ENCODE data around the gene ZNRF1. TPM values are rescaled to one million over a fixed set of nuclear protein-coding genes. Genes with fewer than 3 reads are reported as not detected.

Gene ZNRF1
- total and polyA plus RNA-seq, 2 of the 13 experiments (the other 11 are each of a cell fraction or from before 2014, with no cell fraction given) = 43.9 to 58.7 TPM

DNA sequence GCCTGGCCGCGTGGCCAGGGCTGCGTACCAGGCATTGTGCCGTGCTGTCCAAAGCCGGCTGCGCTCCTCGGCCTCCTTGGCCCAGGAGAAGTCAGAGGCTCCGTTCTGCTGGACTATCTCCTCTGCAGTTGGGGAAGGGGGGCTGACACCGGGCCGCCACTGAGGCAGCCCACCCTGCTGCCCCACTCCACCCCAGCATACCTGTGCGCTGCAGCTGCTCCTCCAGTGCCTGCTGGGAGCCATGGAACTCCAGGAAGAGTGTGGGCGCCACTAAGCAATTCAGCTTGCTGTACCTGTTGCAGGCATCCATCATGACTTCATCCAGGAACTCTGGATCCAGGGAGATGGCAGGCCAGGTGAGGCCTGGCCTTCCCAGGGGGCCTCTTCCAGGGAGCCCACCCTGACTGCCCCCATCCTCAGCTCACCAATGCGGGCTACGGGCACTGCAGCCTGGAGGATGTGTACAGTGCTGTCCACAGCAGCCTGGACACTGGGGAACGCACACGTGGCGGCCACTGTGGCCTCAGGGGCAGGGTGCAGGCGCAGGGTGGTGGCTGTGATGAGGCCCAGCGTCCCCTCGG is 114.8 kb downstream of the ZNRF1 start (continued):
- TF ChIP-seq RBFOX2 (IDR thresholded peaks at IDR 0.05; ENCODE audit: low read depth, low read length) (no peak; the same call in 1 of the 2 replicates), ZMAT3 (CRISPR knock-in tag; conservative IDR thresholded peaks at IDR 0.05) (no peak), AGO2 (optimal IDR thresholded peaks at IDR 0.05; ENCODE audit: low read depth, low read length) (peak; percentile 73), ZNF577 (CRISPR knock-in tag; IDR thresholded peaks at IDR 0.05; ENCODE audit: borderline replicate concordance, low read depth) (no peak), GATA4 (IDR thresholded peaks at IDR 0.05; ENCODE audit: borderline replicate concordance, low read depth) (no peak), POLR2A (IDR thresholded peaks at IDR 0.05; ENCODE audit: insufficient read depth in 1 of 2, low read depth in 2 of 2, low read length in 2 of 2) (0 out of 4 replicates have a peak, but pooled peaks of 1 of the 2 experiments have one; percentile 20), ZNF326 (CRISPR knock-in tag; IDR thresholded peaks at IDR 0.05; ENCODE audit: borderline replicate concordance) (peak; percentile 25; the same call in 1 of the 2 replicates), ZNF367 (CRISPR knock-in tag; IDR thresholded peaks at IDR 0.05; ENCODE audit: borderline replicate concordance) (no peak), ZZZ3 (CRISPR knock-in tag; IDR thresholded peaks at IDR 0.05; ENCODE audit: borderline replicate concordance) (no peak), ZNF30 (CRISPR knock-in tag; IDR thresholded peaks at IDR 0.05) (no peak), TGIF2 (CRISPR knock-in tag; IDR thresholded peaks at IDR 0.05) (no peak), ZNF777 (CRISPR knock-in tag; IDR thresholded peaks at IDR 0.05) (no peak), KLF13 (CRISPR knock-in tag; IDR thresholded peaks at IDR 0.05) (no peak), FOXP1 (IDR thresholded peaks at IDR 0.05) (no peak), FOXP1 (CRISPR knock-in tag; IDR thresholded peaks at IDR 0.05) (no peak), ZNF749 (CRISPR knock-in tag; IDR thresholded peaks at IDR 0.05; ENCODE audit: borderline replicate concordance) (0 out of 2 replicates have a peak, but pooled peaks have one; percentile 66)
- TF ChIP-seq, protein P1, sequence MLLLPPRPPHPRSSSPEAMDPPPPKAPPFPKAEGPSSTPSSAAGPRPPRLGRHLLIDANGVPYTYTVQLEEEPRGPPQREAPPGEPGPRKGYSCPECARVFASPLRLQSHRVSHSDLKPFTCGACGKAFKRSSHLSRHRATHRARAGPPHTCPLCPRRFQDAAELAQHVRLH (CRISPR knock-in tag; IDR thresholded peaks at IDR 0.05; ENCODE audit: borderline replicate concordance, low read depth) = no peak
- TF ChIP-seq, protein P2, sequence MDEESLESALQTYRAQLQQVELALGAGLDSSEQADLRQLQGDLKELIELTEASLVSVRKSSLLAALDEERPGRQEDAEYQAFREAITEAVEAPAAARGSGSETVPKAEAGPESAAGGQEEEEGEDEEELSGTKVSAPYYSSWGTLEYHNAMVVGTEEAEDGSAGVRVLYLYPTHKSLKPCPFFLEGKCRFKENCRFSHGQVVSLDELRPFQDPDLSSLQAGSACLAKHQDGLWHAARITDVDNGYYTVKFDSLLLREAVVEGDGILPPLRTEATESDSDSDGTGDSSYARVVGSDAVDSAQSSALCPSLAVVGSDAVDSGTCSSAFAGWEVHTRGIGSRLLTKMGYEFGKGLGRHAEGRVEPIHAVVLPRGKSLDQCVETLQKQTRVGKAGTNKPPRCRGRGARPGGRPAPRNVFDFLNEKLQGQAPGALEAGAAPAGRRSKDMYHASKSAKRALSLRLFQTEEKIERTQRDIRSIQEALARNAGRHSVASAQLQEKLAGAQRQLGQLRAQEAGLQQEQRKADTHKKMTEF (CRISPR knock-in tag; IDR thresholded peaks at IDR 0.05) = no peak
- TF ChIP-seq, protein P3, sequence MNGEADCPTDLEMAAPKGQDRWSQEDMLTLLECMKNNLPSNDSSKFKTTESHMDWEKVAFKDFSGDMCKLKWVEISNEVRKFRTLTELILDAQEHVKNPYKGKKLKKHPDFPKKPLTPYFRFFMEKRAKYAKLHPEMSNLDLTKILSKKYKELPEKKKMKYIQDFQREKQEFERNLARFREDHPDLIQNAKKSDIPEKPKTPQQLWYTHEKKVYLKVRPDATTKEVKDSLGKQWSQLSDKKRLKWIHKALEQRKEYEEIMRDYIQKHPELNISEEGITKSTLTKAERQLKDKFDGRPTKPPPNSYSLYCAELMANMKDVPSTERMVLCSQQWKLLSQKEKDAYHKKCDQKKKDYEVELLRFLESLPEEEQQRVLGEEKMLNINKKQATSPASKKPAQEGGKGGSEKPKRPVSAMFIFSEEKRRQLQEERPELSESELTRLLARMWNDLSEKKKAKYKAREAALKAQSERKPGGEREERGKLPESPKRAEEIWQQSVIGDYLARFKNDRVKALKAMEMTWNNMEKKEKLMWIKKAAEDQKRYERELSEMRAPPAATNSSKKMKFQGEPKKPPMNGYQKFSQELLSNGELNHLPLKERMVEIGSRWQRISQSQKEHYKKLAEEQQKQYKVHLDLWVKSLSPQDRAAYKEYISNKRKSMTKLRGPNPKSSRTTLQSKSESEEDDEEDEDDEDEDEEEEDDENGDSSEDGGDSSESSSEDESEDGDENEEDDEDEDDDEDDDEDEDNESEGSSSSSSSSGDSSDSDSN (CRISPR knock-in tag; IDR thresholded peaks at IDR 0.05) = 0 out of 2 replicates have a peak, but pooled peaks have one; percentile 29
- TF ChIP-seq, protein P4, sequence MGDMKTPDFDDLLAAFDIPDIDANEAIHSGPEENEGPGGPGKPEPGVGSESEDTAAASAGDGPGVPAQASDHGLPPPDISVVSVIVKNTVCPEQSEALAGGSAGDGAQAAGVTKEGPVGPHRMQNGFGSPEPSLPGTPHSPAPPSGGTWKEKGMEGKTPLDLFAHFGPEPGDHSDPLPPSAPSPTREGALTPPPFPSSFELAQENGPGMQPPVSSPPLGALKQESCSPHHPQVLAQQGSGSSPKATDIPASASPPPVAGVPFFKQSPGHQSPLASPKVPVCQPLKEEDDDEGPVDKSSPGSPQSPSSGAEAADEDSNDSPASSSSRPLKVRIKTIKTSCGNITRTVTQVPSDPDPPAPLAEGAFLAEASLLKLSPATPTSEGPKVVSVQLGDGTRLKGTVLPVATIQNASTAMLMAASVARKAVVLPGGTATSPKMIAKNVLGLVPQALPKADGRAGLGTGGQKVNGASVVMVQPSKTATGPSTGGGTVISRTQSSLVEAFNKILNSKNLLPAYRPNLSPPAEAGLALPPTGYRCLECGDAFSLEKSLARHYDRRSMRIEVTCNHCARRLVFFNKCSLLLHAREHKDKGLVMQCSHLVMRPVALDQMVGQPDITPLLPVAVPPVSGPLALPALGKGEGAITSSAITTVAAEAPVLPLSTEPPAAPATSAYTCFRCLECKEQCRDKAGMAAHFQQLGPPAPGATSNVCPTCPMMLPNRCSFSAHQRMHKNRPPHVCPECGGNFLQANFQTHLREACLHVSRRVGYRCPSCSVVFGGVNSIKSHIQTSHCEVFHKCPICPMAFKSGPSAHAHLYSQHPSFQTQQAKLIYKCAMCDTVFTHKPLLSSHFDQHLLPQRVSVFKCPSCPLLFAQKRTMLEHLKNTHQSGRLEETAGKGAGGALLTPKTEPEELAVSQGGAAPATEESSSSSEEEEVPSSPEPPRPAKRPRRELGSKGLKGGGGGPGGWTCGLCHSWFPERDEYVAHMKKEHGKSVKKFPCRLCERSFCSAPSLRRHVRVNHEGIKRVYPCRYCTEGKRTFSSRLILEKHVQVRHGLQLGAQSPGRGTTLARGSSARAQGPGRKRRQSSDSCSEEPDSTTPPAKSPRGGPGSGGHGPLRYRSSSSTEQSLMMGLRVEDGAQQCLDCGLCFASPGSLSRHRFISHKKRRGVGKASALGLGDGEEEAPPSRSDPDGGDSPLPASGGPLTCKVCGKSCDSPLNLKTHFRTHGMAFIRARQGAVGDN (CRISPR knock-in tag; IDR thresholded peaks at IDR 0.05) = no peak
- TF ChIP-seq, protein P5, sequence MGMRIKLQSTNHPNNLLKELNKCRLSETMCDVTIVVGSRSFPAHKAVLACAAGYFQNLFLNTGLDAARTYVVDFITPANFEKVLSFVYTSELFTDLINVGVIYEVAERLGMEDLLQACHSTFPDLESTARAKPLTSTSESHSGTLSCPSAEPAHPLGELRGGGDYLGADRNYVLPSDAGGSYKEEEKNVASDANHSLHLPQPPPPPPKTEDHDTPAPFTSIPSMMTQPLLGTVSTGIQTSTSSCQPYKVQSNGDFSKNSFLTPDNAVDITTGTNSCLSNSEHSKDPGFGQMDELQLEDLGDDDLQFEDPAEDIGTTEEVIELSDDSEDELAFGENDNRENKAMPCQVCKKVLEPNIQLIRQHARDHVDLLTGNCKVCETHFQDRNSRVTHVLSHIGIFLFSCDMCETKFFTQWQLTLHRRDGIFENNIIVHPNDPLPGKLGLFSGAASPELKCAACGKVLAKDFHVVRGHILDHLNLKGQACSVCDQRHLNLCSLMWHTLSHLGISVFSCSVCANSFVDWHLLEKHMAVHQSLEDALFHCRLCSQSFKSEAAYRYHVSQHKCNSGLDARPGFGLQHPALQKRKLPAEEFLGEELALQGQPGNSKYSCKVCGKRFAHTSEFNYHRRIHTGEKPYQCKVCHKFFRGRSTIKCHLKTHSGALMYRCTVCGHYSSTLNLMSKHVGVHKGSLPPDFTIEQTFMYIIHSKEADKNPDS (CRISPR knock-in tag; IDR thresholded peaks at IDR 0.05) = 0 out of 2 replicates have a peak, but pooled peaks have one; percentile 38

Measured in HepG2 (cell line).